C1 segment of cervical spinal cord (tissue), 14 donors: ENCODE data around the gene PAK3.

ENCODE experiments used
- DNase-seq, 14 donors: peaks; one replicate each; lab custom pipeline; 2025; lab: John Stamatoyannopoulos, UW

PAK3 gene

DNA sequence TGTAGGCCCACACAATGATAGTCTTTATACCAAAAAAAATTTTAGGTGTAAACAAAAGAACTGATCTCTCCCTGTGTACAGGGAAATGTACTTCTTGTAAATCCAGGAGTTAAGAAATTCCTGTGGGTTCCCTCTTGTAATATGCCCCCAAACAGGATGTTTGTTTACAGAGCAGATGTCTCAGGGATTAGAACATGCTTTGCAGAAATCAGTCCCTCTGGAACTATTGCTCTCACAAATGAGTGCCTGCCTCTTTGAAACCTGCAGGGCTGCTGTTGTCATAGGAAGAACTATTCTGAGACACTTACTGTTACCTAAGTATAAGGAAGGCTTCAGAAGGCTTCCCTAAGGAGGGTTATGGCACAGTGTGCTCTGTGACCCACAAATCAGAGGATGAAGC is 35.6 kb downstream of the PAK3 start:
- no peak for DNase-seq

GRCh38 chrX:111133389-111133788 is 37.4 kb downstream of the PAK3 start:
- DNase-seq, result no peak

DNA sequence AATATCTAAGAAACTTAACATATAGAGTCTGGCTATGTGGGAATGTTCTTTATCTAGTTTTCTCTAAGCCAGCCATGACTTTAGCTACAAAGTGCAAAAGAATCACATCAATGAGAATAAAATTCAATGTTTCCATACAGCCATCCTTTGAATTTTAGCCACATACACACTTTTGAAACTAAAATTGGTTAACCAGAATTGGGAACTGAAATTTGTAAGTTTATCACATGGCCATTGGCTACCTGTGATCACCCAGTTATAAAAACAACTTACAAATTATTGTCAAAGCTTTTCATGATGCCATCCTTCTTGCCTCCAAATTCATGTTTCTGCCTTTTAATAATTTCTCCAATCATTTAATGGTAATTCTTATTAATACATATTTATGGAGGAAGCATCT is 49.9 kb downstream of the PAK3 start:
- no peak for DNase-seq

- DNase-seq, result no peak
These were observed 55.8 kb downstream of the PAK3 start for GRCh38 chrX:111151764-111152163.

DNA sequence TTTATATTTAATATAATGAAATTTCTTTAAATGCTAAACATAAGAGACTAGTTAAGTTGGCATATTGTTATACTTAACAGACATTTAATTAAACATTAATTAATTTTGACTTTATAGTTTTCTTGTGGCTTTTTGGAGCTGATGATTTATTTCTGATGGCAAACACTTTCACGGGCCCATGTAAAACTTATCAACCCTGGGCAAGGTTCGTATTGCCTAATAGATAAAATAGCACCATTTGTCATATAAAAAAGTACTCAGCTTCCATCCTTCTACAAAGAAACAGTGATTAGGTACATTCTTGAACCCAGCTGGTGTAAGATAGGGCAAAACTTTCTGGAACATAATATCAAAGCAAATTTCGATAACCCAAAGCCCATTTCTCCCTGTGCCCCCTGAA is 63.2 kb downstream of the PAK3 start:
- no peak for DNase-seq

GRCh38 chrX:111164728-111165127 is 68.7 kb downstream of the PAK3 start:
- no peak for DNase-seq

- no peak for DNase-seq
These were observed 69.9 kb downstream of the PAK3 start for GRCh38 chrX:111165902-111166301.

DNA sequence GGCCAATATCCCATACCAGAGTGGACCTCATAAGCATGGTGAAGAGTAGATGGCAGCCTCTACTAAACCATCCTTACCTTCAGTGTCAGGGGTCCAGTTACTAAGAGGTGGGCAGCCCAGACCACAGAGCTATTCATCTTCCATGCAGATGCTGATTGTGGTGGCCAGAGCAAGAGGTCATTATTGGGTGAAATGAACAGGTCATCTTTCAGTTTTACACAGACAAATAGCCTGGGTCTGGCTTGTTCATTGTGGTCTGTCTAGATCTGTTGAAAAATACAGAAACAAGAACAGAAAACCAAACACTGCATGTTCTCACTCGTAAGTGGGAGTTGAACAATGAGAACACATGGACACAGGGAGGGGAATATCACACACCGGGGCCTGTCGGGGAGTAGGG is 71.3 kb downstream of the PAK3 start:
- no peak for DNase-seq

GRCh38 chrX:111168314-111168713 is 72.3 kb downstream of the PAK3 start:
- no peak for DNase-seq

DNA sequence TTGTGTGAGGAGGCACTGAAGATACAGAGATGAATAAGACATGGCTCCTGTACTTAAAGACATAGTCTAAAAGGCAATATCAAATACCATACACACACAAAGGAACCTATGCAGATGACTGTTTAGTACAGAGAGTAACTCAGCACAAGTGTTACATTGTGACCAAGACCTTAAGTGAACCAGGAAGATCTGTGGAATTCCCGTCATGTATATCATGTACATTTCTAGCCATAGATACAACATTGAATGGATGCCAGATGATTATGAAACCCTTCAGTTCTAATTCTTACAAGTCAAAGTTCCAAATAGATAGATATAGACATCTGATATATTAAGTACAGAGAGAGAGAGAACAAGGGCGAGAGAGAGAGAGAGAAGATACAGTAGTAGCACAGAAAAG is 73.2 kb downstream of the PAK3 start:
- DNase-seq, result no peak

DNA sequence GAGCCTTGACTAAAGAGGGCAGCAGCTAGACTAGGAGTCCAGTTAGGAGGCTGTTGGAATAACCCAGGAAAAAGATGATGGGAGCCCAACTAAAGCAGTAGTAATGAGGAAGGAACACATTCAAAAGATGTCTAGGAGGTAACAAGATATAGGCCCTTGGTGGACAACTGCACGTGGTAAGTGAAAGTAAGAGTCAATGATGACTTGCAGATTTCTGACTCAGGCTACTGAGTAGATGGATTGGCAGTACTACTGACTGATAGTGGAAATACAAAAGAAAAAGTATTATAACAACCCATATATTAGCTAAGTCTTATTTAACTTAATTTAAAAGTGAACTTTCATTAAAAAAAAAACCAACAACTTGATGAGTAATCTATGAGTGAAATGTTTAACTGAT is 74.0 kb downstream of the PAK3 start:
- DNase-seq, result no peak

- DNase-seq, result no peak
These were observed 84.8 kb downstream of the PAK3 start for GRCh38 chrX:111180750-111181240.

DNA sequence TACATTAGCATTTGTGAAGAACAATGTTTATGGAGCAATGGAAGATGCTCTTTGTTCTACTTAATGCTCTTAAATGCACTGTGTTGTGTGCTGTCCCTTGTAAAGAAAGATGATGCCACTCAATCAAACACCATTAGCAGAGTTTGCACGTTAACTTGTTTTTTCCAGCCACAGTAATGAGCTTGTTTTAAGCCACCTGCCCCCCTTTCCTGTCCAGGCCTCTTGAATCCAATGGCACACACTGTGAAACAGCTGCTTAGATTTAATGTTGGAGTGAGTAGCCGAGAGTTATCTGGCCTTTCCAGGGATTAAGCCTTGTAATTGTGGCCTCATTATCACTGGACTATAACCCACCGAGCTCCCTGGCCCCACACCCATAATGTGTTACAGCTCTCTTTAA is 86.0 kb downstream of the PAK3 start:
- DNase-seq, result no peak

- DNase-seq, result no peak
These were observed 87.0 kb downstream of the PAK3 start for GRCh38 chrX:111182997-111183396.

GRCh38 chrX:111191598-111191997 is 95.6 kb downstream of the PAK3 start:
- DNase-seq, result no peak

GRCh38 chrX:111199505-111199904 is 103.5 kb downstream of the PAK3 start:
- no peak for DNase-seq

- DNase-seq, result no peak
These were observed 104.3 kb downstream of the PAK3 start for GRCh38 chrX:111200327-111200726.

GRCh38 chrX:111207851-111208250 is 111.9 kb downstream of the PAK3 start:
- DNase-seq, result no peak

DNA sequence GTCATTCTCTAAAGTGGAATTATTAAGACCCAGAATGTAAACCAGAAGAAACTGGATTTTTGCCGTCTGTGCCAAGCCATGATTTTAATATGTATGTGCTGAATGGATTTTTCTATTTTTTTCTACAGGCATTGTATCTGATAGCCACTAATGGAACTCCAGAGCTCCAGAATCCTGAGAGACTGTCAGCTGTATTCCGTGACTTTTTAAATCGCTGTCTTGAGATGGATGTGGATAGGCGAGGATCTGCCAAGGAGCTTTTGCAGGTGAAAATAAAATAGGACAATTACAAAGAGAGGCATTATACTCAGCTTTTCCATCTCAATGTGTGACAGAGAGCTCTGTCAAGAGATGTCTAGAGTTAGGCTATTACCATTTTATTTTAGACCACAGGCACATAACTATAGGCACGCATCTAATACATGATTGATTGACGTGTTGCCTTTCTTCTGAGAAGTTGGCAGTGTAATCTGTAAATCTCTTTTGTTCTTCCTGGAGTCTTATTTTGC is 120.4 kb downstream of the PAK3 start:
- DNase-seq, result no peak

- no peak for DNase-seq
These were observed 148.3 kb downstream of the PAK3 start for GRCh38 chrX:111244235-111244750.

- no peak for DNase-seq
These were observed 159.1 kb downstream of the PAK3 start for GRCh38 chrX:111254896-111255693.

DNA sequence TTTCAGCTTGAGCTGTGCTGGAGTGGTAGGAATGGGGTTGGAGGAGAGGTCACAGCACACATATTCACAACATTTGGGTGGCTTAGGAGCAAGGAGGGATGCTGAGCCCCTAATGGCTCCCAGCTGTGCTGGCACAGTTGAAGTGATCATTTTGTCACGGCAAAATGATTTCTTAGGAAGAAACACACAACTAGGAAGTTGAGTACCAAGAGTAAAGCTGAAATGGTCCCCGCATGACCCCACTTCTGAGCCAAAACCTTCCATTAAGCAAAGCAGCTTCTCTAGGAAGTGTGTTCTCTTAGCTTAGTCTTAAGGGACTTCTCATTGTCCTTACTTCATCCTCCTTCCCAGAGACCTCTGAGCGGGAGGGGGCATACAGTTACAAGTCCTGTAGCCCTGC is 161.7 kb downstream of the PAK3 start:
- no peak for DNase-seq

DNA sequence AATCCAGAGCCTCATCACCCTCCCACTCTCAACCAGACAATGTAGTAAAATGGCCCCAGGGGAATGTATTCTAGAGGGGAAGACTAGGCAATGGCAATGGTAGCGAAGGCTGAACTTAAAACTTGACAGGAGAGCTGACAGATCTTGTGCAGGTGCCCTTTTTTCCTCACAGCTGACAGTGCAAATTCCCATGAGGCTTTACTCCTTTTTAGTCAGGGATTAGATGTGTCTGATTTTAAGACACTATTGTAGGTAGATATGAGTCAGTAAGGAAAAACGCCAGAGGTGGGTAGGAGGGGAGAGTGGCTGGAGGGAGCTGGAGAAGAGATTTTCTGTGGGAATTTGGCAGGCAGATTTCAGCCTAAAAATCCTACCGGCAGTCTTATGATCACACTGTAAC is 163.6 kb downstream of the PAK3 start:
- no peak for DNase-seq
